ENCODE data around the gene HEXA.

HEXA gene

GRCh38 chr15:72318408-72318942, 57.3 kb downstream of the HEXA start:
- DNase-seq: no peak

- peak; percentile 4 for DNase-seq
Observed at GRCh38 chr15:72315706-72316370, 60.0 kb downstream of the HEXA start.

GRCh38 chr15:72313881-72314280, 61.9 kb downstream of the HEXA start:
- DNase-seq: no peak

- DNase-seq: no peak
Observed at GRCh38 chr15:72313448-72313840, 62.4 kb downstream of the HEXA start.

GRCh38 chr15:72312605-72313447, 63.0 kb downstream of the HEXA start:
- peak; percentile 32 for DNase-seq

GRCh38 chr15:72307026-72307425, 68.8 kb downstream of the HEXA start:
- DNase-seq: no peak

- no peak for DNase-seq
Observed at GRCh38 chr15:72306211-72306785, 69.5 kb downstream of the HEXA start.

GRCh38 chr15:72304596-72304995, 71.2 kb downstream of the HEXA start:
- DNase-seq: no peak

- DNase-seq: no peak
Observed at GRCh38 chr15:72302955-72303354, 72.9 kb downstream of the HEXA start.

All from SHP77 treated with DMSO at 0.1 percent for 48 hours (cell line).